HG03439 (cell line): ENCODE results near the gene DDX24.

Experiments used
- ATAC-seq: cut with Tn5 transposase; IDR thresholded peaks from one replicate; pipeline ENCODE4 v1.9.1; 2021; ENCODE audit warnings: mild to moderate bottlenecking, moderate library complexity; ENCODE audit not compliant: unreplicated experiment

Gene DDX24

GRCh38 chr14:94080621-94081385, at the start of gene DDX24, which contains the start of gene IFI27L1:
Gene DDX24 (minus strand): TSS chr14:94081202. CDS start chr14:94079742, 1,460 bp downstream.
Gene IFI27L1 (plus strand): TSS chr14:94081310. CDS start chr14:94096938, 15,628 bp downstream.
- peak; percentile 98 for ATAC-seq

- no peak for ATAC-seq
Observed at GRCh38 chr14:94129758-94130414, 48.9 kb upstream of the DDX24 start.

- peak; percentile 82 for ATAC-seq
Observed at GRCh38 chr14:94129111-94129757, 48.2 kb upstream of the DDX24 start, which contains the start of gene IFI27L2. Gene IFI27L2 (minus strand): TSS chr14:94129604. CDS start chr14:94129564, 40 bp downstream.

- ATAC-seq: no peak
Observed at GRCh38 chr14:94128216-94128839, 47.3 kb upstream of the DDX24 start.

- ATAC-seq: no peak
Observed at GRCh38 chr14:94127330-94127729, 46.3 kb upstream of the DDX24 start.

- ATAC-seq: no peak
Observed at GRCh38 chr14:94126800-94127199, 45.8 kb upstream of the DDX24 start.

GRCh38 chr14:94126419-94126677, 45.3 kb upstream of the DDX24 start:
- no peak for ATAC-seq

- ATAC-seq: no peak
Observed at GRCh38 chr14:94125659-94126418, 44.8 kb upstream of the DDX24 start.

- no peak for ATAC-seq
Observed at GRCh38 chr14:94124582-94125377, 43.8 kb upstream of the DDX24 start.

GRCh38 chr14:94123868-94124267, 42.9 kb upstream of the DDX24 start:
- no peak for ATAC-seq

GRCh38 chr14:94123296-94123695, 42.3 kb upstream of the DDX24 start:
- ATAC-seq: no peak

- ATAC-seq: no peak
Observed at GRCh38 chr14:94122438-94122837, 41.4 kb upstream of the DDX24 start.

- ATAC-seq: no peak
Observed at GRCh38 chr14:94121485-94121884, 40.5 kb upstream of the DDX24 start.

GRCh38 chr14:94120667-94121340, 39.8 kb upstream of the DDX24 start:
- ATAC-seq: no peak

- ATAC-seq: no peak
Observed at GRCh38 chr14:94119071-94119470, 38.1 kb upstream of the DDX24 start.

GRCh38 chr14:94117856-94118255, 36.9 kb upstream of the DDX24 start:
- ATAC-seq: no peak

GRCh38 chr14:94116701-94117100, 35.7 kb upstream of the DDX24 start:
- ATAC-seq: no peak

GRCh38 chr14:94115631-94116030, 34.6 kb upstream of the DDX24 start:
- no peak for ATAC-seq

- no peak for ATAC-seq
Observed at GRCh38 chr14:94115058-94115591, 34.1 kb upstream of the DDX24 start.
